ENCODE results near the gene HNF4A. TPM values are rescaled to one million over a fixed set of nuclear protein-coding genes. Genes with fewer than 3 reads are reported as not detected.

HNF4A gene
- total and polyA plus RNA-seq, 2 donors (not counting 1 experiment from before 2014, with no cell fraction given): not detected

DNA sequence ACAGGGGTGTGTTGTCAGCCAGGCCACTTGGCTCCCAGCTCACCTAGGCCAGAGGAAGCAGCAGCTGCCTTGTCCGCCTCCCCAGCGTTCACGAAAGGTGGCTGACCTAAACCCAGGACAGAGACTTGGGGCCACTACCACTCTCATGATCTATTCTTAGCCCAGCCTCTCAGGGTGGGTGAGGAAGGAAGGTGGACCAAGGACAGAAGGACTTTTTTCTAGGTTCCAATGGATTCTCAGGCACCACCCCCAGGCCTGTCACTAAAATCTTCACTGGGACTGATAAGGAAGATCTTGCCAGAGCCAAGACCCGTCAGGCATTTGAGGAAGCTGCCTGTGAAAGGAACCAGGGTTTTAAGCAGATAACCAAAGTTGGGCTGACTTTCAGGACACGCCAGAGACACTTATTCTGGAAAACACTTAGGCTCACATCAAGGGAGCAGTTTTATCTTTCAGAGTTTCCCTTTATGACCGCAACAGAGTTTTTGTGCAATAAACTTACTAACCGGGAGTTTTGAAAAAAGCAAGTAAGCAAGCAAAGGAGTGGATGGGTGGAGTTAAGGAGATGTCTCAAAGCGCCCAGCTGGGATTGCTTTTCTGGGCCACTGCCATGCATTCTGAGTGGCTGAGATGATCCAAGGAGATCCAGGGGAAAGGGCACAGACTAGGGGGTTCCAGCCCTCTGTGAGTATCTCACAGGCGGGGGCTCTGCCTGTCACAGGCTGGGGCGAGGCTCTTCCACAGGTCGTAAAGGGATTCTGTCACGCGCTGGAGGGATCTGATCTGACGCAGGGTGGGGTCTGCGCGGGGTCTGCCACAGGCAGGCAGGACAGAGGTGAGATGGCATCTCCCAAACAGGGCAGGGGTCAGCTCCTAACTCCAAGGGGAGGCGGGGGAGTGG is 45.5 kb upstream of the HNF4A start:
- Histone ChIP-seq H3K4me1 (ENCODE audit: control insufficient read depth in 2 of 2, insufficient read depth in 2 of 2, low read length in 2 of 2) (peaks cover 10 to 16% of the 10 kb centered on the region in 2 donors), H4K20me1 (ENCODE audit: control insufficient read depth, insufficient read depth, low read length, poor library complexity, severe bottlenecking) (no peaks in the 10 kb centered on the region), H2AFZ (ENCODE audit: insufficient read depth, low read depth, low read length, poor library complexity, severe bottlenecking) (peak overlapping the region; percentile 98), H3K9me3 (ENCODE audit: control extremely low read depth in 1 of 3, control insufficient read depth in 2 of 3, insufficient read depth in 1 of 3, low read length in 2 of 3) (no peaks in the 10 kb centered on the region), H3K9ac (ENCODE audit: low read length) (peak overlapping the region; percentile 90), H3K27ac (ENCODE audit: low read length in 2 of 2) (no peak overlapping the region), H3K36me3 (replicated peaks in 1 of 2; ENCODE audit: control extremely low read depth in 1 of 2, control insufficient read depth in 1 of 2, extremely low read depth in 1 of 2, insufficient read depth in 2 of 2, low read length in 1 of 2) (peaks cover 0 to 2% of the 10 kb centered on the region in 2 experiments), H3K79me2 (ENCODE audit: control insufficient read depth, insufficient read depth, low read length) (peaks cover 24% of the 10 kb centered on the region), H3K27me3 (replicated peaks in 1 of 4; ENCODE audit: control extremely low read depth in 1 of 4, control insufficient read depth in 3 of 4, insufficient read depth in 4 of 4, low read length in 3 of 4) (no peaks in the 10 kb centered on the region), H3K4me2 (replicated peaks; ENCODE audit: low read depth, low read length, poor library complexity, severe bottlenecking) (peak overlapping the region; percentile 85), H3K4me3 (ENCODE audit: control extremely low read depth in 1 of 5, extremely low read depth in 1 of 5, insufficient read depth in 1 of 5, low read depth in 2 of 5, low read length in 4 of 5) (peak overlapping the region; percentile 62 to 96 (median 95))
- ChIA-PET POLR2A (no interaction called here), CTCF (interaction anchor here (0.8 to 7.4 kb wide), 8 partner anchors 8 to 771 kb away, joined by 3 to 216 read pairs (median 6); partner anchors contain the start of gene OSER1)
- TF ChIP-seq EZH2 (IDR thresholded peaks at IDR 0.05; ENCODE audit: borderline replicate concordance, insufficient read depth, low read depth, low read length, poor library complexity, severe bottlenecking) (no peak), CTCF (IDR thresholded peaks at IDR 0.05) (no peak)
- intact Hi-C loops (cut with micrococcal nuclease): loop anchor here (5.0 kb wide), 2 partner anchors 577 to 853 kb away; partner anchors contain the start of genes SRSF6 and YWHAB
- Mint-ChIP-seq H3K27me3 (peaks cover 5% of the 10 kb centered on the region), H3K27ac (peak overlapping the region; percentile 82), H3K4me1 (peaks cover 22% of the 10 kb centered on the region), H3K4me3 (peak overlapping the region; percentile 95), H3K9me3 (ENCODE audit: insufficient read depth) (no peaks in the 10 kb centered on the region)
- no peak for ATAC-seq (ENCODE audit: low read depth)
- 16% methylated on average over 13 of the region's 17 CpGs for WGBS (ENCODE audit: insufficient coverage)
- DNase-seq: peak; percentile 8

All from B cell (primary cell).